Stimulated activated CD4-positive, alpha-beta T cell treated with anti-CD3 and anti-CD28 coated beads, Interleukin-4, amount 100 ng/mL, for 4 hours (primary cell): ENCODE measurements around the gene MGP.

Experiments
- DNase-seq, 2 experiments: peaks; one replicate each; pipeline ENCODE4 v3.0.0-alpha.2; 2020

MGP gene

DNA sequence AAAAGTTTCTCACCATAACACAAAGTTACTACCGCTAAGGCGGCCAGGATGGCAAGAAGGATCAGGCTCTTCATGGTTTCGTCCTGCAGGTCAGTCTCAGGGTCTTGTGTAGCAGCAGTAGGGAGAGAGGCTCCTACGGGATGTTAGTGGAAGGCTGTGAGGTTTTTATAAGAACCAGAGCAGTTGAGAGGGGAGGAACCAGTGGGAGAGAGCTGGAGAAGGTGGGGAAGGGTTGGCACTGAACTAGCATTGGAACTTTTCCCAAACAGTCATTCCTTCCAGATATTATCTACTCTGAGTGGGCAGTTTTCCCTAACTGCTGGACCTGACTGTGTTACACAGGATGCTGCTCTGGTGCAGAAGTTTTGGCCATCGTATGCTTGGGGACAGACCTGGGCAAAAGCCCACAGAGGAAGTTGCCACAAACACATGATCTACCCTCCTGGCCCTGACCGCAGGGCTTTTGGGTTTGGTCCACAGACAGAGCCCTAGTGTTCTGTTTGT is at the start of gene MGP:
MGP (minus strand) TSS at position 137 of the 504 bp plus-strand sequence; CDS start at position 74, 63 bp downstream.
- DNase-seq: no peak

DNA sequence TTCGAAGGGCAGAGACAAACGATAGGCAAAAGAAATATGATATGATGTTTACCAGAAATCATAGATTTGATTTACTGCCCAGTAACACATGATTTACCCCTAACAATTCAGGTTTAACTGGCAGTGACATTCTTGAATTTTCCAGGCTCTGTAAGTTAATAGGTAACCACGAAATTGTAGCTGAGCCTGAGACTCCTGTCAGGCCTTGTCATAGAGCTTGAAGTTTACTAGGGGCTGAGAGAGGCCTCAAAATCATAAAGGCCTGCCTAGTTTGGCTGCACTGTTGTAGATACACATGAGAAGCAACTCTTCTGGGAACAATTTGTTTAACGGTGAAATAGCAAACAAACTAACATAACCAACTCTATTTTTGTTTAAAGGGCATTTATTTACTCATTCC is 49.4 kb upstream of the MGP start:
- DNase-seq: no peak

DNA sequence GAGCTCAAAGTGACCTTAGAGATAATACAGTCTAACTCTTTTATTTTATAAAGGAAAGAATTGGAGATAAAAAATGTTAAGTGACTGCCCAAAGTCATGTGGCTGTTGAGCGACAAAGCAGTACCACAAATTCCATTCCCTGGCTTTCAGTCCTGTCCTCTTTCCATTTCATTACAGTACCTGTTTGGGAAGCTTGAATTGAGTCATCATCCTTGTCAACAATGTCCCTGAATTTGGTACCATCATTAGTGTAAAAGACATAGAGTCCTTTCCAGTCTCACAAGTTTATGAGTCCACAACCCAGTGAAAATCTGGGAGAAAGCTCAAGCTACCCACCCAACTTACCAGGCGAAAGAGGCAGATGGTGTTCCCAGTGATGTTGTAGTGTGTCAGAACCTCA is 48.9 kb upstream of the MGP start:
- DNase-seq: no peak

DNA sequence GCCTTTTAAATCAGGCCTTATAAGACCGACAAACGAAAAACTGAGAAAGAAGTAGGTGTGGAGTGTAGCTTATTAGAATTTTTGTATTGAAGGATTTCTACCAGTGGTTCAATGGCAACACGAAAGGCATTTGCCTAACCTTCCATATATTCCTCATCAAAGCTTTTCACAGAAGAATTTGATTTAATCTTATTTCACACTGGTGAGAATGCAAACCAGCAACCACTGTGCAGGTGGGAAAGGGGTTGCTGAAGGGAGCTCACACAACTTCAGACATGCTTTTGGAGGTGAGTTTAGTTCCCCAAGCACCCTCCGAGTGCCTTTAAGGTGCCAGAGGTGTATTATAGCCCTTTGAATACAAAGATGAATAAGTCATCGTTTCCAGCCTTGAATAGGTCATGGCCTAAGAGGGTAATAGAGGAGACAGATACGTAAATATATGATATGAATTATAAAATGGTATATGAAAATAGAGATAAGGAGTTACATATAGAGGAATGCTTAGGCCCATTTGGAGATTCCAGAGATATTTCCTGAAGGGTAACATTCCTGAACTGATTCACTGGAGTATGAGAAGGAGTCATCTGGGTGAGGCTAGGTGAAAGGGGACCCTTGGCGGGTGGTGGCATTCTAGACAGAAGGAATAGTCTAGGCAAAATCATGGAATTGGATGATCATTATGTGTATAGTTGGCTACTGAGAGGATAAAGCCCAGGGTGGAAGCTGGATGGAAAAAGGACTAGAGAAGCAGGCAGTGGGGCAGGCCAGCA is 46.3 kb upstream of the MGP start:
- no peak for DNase-seq

DNA sequence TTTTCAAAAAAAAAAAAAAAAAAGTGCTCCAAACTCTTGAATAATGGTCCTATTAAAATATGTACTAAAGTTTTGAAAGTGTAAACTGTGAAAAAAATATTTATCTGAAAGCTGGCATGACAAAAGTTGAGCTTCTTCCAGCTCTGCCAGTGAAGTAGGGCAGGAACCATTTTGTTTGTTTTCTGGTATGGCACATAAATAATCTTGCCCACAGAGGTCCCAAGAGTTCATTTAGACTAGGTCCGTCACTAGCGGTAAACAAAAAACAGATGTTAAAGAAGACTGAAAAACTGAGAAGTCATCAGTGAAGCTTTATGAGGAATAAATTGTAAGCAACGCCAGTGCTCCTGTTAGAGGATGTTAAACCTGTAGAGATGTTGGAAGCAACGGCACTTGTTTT is 45.7 kb upstream of the MGP start:
- no peak for DNase-seq

DNA sequence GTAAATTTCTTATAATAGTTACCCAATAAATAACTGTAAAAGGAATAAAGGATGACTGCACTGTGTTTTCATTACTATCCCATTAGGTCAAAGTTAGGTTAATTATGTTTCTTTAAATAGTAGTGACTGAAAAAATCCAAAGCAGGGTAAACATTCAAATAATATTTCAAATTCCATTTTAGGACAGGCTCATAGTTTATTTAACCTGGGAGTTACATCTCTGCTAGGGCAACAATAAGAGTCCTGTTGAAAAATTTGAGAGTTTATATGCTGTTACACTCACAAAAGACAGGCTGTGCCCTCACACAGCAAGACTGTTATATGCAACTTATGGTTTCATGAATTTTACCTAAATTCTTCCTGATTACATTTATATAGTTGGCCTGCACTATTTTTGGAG is 44.6 kb upstream of the MGP start:
- DNase-seq: no peak

DNA sequence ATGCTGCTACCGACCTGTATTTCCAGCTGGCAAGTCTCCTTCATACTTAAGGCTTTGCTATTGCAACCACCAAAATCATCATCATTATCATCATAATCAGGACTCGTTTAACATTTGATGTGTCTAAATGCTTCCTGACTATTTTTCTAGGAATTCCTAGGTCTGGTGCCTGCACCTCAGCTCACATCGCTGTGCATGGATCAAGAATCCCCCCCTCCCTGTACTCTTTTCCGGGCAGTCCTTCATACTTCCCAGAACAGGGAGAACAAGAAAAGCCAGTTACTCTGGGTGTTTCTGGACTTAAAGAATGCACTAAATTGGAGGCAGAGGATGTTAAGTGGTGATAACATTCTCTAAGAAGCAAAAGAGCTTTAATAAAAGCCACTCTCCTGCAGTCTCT is 43.3 kb upstream of the MGP start:
- no peak for DNase-seq

DNA sequence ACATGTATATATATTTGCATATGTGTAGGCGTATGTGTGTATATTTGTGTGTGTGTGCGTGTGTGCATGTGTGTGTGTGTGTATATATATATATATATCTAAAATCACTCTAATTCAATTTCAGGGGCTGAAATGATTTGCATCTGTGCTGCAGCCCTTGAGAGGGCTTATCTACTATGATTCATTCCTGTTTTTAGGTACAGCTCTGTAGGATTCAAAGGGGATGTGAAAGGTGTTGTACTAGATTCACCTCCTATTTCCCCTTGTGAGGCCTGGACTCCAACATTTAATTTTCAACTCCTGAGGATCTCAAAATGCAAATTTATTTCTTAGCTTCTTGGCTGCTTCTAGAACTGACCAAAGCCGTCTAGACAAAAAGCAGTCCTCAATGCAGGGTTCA is 41.6 kb upstream of the MGP start:
- DNase-seq: no peak

DNA sequence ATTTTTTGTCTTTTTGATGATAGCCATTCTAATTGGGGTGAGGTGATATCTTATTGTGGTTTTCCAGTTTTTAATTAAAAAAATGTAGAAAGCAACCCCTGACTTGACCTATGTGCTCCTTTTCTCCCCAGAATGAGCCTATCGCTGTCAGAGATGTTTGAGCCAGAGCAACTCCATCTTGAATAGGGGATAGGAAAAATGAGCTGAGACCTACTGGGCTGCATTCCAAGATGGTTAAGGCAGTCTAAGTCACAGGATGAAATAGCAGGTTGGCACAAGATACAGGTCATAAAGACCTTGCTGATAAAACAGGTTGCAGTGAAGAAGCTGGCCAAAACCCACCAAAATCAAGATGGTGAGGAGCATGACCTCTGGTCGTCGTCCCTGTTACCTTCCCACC is 38.9 kb upstream of the MGP start:
- no peak for DNase-seq

DNA sequence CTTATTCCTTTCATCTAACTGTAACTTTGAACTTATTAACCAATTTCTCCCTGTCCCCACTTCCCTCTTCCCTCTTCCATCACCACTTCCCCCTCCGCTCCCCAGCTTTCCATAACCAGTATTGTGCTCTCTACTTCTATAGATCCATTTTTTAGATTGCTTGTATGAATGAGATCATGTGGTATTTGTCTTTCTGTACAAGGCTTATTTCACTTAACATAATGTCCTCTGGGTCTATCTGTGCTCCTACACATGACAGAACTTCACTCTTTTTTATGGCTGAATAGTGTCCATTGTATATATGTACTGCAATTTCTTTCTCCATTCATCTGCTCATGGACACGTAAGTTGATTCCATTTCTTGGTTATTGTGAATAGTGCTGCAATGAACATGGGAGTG is 38.3 kb upstream of the MGP start:
- no peak for DNase-seq

DNA sequence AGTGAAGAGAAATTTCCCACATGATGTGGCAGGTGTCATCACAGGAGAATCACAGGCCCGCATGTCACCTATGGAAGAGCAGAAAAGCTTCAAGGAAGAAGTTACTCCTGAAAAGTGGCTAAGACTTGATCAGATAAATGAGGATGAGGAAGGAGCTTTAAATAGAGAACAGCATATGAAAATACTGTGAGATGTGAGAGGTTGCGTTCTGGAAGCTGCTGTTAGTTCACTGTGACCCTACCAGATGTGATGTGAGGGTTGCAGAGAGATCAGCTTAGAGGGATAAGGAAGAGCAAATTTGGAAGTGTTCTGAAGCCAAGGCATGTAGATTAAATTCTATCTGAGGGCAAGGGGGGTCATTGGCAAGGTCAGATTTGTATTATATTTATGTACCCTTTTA is 35.6 kb upstream of the MGP start:
- no peak for DNase-seq

DNA sequence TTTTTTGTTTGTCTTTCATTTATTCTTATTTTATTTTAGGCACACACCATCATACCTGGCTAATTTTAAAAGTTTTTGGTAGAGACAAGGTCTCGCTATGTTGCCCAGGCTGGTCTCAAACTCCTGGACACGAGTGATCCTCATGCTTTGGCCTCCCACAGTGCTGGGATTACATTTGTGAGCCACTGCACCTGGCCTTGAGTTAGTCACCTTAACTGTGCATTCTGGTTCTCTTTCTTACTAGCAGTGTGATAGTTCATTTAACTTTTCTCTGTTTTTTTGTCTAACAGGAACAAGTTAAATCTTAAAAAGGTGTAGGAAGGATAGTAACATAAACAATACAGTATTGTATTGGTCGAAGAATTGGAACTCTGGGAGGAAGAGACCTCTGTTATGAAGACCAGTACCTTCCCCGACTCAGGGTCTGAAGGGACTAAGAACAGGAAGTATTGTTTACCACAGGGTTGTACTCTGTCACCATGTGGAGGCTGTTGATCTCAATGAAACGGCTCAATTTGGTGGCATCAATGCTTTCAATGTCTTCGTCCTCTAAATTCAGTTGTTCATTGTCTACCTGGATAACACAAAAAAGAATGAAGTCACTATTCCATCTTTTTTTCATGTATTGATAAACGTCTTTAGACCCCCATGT is 34.9 kb upstream of the MGP start:
- no peak for DNase-seq

DNA sequence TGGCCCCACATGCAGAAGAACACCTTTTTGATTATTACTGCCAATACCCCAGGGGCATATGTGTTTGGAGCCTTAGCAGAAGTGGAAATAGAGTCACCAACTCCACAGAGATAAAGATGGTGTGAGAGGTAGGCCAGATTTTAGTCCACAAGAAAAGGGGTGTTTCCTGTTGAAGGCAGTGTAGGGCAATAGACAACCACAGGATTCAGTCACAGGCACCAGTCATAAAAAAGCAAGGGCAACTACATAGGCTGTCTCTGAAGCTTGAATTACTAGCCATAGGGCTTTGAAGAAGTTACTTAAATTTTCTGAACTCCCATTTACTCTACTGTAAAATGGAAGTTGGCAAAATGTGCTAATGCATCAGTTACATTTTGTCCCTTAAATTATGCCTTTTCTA is 33.8 kb upstream of the MGP start:
- no peak for DNase-seq

DNA sequence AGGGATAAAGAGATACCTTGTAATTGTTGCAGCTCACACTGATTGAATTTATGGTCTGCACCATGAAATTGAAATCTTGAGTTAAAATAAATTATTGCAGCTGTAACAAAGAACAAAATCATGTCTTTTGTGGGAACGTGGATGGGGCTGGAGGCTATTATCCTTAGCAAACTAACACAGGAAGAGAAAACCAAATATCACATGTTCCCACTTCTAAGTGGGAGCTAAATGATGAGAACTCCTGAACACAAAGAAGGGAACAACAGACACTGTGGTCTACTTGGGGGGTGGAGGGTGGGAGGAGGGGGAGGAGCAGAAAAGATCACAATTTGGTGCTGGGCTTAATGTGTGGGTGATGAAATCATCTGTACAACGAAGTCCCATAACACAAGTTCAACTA is 30.1 kb upstream of the MGP start:
- DNase-seq: no peak

DNA sequence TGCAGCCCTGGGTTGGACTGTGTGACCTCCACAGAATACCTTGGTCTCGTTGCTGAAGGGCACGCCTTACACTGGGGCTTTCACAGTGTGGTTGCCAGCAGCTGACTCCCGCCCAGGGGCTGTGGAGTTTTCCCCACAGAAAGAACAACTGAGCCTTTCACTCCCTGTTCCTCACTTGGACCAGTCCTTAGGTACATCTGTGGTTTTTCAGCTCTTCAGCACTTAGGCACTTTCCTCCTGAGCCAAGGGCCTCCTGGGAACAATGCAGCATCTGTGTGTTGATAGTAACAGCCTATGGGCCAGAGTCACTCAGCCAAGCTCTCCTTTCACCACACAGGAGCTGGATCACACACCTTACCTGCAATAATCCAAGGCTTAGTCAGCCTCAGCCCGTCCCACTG is 27.7 kb upstream of the MGP start:
- DNase-seq: no peak

DNA sequence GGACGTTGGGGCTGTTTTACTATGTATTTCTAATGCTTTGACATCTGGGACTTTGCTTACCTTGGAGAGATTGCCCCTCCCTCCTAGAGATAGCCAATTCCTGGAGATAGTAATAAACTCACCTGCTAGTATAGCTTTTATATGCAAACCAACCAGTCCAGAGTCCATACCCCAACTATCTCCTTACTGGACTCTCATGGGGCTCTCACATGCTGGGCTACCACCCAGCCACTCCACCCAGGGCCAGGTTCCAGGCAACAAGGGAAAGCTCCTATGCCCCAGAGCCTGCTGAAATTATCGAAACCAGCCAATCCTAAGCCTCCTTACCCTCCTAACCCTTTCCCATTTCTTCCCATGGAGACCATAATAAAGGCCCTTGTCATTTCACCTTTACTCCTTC is 25.5 kb upstream of the MGP start:
- DNase-seq: no peak

DNA sequence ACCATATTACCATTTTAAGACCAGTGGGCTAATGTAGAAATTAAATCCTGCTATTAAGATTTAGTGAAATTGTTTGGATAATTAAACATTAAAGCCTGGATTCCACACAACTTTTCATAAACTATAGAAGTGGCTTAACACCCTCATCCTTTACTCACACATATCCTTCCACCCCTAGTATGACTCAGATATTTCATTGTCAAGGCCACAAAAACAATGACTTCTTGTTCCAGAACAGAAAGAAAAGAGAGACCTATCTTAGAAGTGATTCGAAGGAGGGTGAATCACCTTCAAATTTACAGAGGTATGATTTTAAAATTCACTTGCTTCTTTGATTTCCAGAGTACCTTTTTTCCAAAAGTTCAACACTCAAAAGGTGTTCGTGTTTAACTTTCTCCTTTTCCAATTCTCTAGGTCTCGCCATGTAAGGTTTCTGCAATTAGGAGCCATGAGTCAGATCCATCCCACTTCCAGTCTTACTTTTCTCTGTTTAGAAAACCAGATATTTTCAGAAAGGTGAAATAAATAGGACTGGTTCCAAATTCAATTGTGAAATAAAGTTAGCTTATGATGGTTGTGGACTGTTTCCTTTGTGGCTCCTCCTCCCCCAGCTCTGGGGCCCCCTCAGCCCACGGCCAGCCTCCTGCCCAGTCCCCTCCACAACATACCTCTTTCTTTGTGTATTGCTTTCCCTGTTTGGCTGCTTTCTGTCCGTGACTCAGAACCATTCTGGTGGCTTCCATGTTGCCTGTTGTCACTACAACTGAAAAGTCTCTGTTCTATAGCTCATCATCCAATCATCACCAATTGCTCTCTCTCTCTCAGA is 24.6 kb upstream of the MGP start:
- DNase-seq: no peak

DNA sequence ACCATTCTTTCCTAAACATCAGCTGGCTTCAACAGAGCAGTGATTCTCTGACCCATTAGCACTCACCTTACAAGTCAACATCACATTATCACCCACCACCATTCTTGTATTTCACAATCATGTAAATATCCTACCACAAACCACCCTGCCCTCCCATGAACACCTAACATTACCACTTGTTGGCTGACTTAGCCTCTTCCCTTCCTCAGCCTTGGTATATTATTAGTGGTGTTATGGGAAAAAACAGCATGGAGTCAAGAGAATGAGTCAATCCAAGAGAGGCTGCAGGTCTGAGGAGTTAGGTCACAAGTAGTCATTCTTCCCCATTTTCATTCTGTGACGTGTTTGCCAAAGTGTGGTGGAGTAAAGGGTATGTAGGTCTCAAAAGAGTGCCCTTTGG is 22.3 kb upstream of the MGP start:
- no peak for DNase-seq

DNA sequence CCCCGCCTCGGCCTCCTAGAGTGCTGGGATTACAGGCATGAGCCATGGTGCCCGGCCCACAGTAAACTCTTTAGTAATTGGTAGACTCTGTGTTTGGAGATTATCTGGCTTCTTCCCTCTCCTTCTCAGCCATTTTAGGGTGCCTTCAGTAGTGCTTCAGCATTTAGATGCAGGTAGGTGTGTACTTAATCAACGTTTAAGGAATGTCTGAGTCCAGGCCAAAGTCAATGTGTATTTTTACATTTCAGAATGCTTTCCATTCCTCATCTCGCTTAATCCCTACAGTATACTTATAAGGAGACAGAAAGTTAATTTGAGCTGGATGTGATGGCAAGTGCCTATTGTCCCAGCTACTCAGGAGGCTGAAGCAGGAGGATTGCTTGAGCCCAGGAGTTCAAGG is 20.5 kb upstream of the MGP start:
- DNase-seq: no peak

DNA sequence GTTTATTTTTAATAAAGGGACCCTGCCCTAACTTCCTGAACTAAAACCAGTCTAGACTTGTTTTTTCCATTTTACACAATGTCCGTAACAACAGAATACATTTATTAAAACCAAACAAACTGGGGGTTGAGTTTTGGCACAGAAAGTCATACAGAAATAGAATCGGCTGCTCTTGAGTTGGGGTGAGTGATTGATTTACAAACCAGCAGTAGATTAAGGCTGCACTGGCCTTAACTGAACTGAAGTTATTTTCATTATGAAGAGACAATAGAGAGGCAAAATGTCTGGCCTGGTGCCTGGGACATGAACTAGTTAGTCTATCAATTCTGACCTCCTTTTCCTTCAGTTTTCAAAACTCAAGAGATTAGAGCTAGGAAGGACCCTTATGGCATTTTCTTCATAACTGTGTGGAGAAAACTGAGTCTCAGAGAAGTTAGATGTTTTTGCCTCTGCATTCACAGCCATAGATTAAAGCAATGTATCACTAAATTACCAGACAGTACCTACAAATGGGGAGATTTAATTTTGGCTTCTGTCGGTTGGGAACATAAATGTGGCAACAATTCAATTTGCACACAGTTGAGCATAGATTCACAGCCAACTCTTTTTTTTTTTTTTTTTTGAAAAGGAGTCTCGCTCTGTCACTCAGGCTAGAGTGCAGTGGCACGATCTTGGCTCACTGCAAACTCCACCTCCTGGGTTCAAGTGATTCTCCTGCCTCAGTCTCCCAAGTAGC is 19.8 kb upstream of the MGP start:
- DNase-seq: no peak

DNA sequence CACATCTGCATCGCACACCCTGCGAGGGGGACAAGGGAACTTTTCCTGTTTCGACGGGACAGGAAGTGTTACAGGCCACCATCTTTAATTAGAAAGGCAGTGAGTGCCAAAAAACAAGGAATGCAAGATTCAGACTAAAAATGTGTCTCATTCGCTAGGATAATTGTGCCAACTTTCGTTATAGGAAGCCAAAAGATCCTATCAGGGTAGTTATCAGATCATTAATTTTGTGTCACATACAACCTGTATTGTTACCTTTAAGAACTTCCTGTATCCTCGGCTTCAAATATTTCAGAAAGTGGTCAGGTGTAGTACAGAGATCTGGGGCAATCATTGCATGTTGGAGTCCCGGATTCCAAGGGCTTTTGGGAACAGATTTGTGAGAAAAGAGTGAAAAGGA is 19.2 kb upstream of the MGP start:
- no peak for DNase-seq

DNA sequence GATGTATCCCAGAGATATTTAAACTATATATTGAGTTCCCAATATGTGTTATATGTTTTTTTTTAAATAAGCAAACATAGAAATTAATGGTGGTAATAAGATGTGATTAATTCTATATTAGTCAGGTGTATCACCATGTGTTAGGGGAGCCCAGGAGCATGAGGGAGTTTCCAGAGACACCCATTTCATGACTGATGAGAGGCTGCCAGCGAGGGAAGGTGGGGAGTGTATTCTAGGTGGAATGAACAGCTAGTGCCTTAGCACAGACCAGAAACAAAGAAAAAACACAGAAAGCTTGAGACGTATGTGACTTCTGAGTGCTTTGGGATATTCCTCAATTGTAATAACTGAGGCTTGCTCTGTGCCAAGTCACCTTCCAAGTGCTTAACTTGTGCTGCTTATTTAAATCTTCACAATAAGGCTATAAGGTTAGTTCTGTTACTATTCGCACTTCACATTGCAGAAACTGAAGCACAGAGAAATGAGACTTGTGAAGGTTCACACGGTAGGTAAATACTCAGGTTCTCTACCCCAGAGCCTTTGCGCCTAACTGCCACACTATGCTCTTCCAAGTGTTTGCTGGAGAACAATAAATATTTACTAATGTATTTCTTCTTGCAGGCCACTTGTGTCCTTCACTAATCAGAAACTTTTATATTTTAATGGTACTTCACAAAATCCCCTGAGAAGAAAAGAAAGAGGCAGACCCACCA is 17.9 kb upstream of the MGP start:
- no peak for DNase-seq
